DND-41 (cell line): ENCODE measurements around the gene CCR1.
"Not testable (repeated sequence)": the region's sequence is repeated elsewhere in the genome, so short reads cannot be mapped to it uniquely, and the experiment has no call there.

Experiments used
- EZH2 ChIP-seq: IDR thresholded peaks from 3 replicates; pipeline ENCODE4 v1.6.1; 2012; ENCODE audit warnings: borderline replicate concordance, low read depth, mild to moderate bottlenecking, moderate library complexity, low read length, inconsistent platforms; ENCODE audit not compliant: severe bottlenecking
- TF ChIP-seq, protein P1 (sequence below): IDR thresholded peaks from 2 replicates; pipeline ENCODE4 v1.5.1; 2012; ENCODE audit warnings: borderline replicate concordance, low read length, moderate library complexity, mild to moderate bottlenecking; ENCODE audit not compliant: poor library complexity, severe bottlenecking; ENCODE audit errors: extremely low read depth

DNA sequence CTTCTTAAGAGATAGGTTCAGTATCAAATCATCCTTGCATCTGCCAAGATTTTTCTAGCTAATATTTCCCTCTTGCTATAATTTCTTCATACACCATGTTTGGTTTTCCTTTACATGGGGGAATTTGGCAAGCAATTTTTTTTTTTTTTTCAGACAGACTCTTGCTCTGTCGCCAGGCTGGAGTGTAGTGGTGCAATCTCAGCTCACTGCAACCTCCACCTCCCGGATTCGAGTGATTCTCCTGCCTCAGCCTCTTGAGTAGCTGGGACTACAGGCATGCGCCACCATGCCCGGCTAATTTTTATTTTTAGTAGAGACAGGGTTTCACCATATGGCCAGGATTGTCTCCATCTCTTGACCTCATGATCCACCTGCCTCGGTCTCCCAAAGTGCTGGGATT, 599 bp downstream of the CCR1 start:
- TF ChIP-seq, protein P1, sequence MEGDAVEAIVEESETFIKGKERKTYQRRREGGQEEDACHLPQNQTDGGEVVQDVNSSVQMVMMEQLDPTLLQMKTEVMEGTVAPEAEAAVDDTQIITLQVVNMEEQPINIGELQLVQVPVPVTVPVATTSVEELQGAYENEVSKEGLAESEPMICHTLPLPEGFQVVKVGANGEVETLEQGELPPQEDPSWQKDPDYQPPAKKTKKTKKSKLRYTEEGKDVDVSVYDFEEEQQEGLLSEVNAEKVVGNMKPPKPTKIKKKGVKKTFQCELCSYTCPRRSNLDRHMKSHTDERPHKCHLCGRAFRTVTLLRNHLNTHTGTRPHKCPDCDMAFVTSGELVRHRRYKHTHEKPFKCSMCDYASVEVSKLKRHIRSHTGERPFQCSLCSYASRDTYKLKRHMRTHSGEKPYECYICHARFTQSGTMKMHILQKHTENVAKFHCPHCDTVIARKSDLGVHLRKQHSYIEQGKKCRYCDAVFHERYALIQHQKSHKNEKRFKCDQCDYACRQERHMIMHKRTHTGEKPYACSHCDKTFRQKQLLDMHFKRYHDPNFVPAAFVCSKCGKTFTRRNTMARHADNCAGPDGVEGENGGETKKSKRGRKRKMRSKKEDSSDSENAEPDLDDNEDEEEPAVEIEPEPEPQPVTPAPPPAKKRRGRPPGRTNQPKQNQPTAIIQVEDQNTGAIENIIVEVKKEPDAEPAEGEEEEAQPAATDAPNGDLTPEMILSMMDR = not testable (repeated sequence)
- TF ChIP-seq EZH2 = not testable (repeated sequence)
